Gastroesophageal sphincter (tissue), 3 donors: Measurements from ENCODE around the gene GALNT9.

Experiments
- CTCF ChIP-seq, 4 experiments: fragments of 200-600 bp in 2 of 4; fragments of 450-650 bp in 2 of 4; sonication (generic) in 1 of 4; IDR thresholded peaks; one replicate each; pipeline ENCODE4 v1.5.1; 2017 to 2019; ENCODE audit warnings: antibody characterized with exemption in 4 of 4, mild to moderate bottlenecking in 2 of 4, moderate library complexity in 2 of 4
- POLR2A ChIP-seq, 2 donors: fragments of 450-650 bp; IDR thresholded peaks; one replicate each; pipeline ENCODE4 v1.6.1; 2017; ENCODE audit warnings: antibody characterized with exemption in 2 of 2, mild to moderate bottlenecking in 2 of 2, moderate library complexity in 1 of 2

- no peak for TF ChIP-seq POLR2A (IDR thresholded peaks at IDR 0.05)
- TF ChIP-seq CTCF (IDR thresholded peaks at IDR 0.05) = no peak
Observed at GRCh38 chr12:132288516-132289215, 40.7 kb downstream of the GALNT9 start.
